Right lobe of liver (tissue), 6 donors: ENCODE measurements around the gene LHFPL4. TPM values are rescaled to one million over a fixed set of nuclear protein-coding genes. Genes with fewer than 3 reads are reported as not detected.

Experiments
- ATAC-seq, 4 donors: fragments of 200-7000 bp; cut with Tn5 transposase; one replicate each; pipeline ENCODE4 v1.9.1; 2020; ENCODE audit warnings: mild to moderate bottlenecking in 4 of 4, moderate library complexity in 4 of 4
- DNase-seq, 3 donors: peaks; one replicate each; pipeline ENCODE4 v3.0.0-alpha.2; 2020
- H3K27ac ChIP-seq, 3 donors: fragments of 200-600 bp; one replicate each; pipeline ENCODE4 v1.8.0; 2022
- H3K27me3 ChIP-seq, 2 donors: fragments of 200-600 bp; one replicate each; pipeline ENCODE4 v1.8.0; 2022
- H3K36me3 ChIP-seq, 4 donors: fragments of 200-600 bp; sonication (generic) in 1 of 4; one replicate each; pipeline versions ENCODE4 v1.5.1 to v1.8.0; 2017 to 2022; ENCODE audit warnings: control low read depth in 1 of 4
- H3K4me1 ChIP-seq, 4 donors: fragments of 200-600 bp; sonication (generic) in 1 of 4; one replicate each; pipeline versions ENCODE4 v1.5.1 to v1.8.0; 2017 to 2022; ENCODE audit warnings: control low read depth in 1 of 4
- H3K4me3 ChIP-seq, 3 donors: fragments of 200-600 bp; one replicate each; pipeline ENCODE4 v1.8.0; 2022
- H3K9me3 ChIP-seq, 4 donors: fragments of 200-600 bp; sonication (generic) in 1 of 4; one replicate each; pipeline versions ENCODE4 v1.5.1 to v1.8.0; 2017 to 2022; ENCODE audit warnings: control low read depth in 1 of 4
- POLR2A ChIP-seq: fragments of 450-650 bp; IDR thresholded peaks from one replicate; pipeline ENCODE4 v1.6.1; 2017; ENCODE audit warnings: antibody characterized with exemption, mild to moderate bottlenecking
- WGBS: methylation state at CpG from one replicate; pipeline ENCODE4 v1.1.6; 2018; ENCODE audit warnings: low coverage, low lambda C conversion rate; ENCODE audit not compliant: insufficient coverage; ENCODE audit errors: missing lambda C conversion rate; 5-methylcytosine and 5-hydroxymethylcytosine counted together
- intact Hi-C, 2 donors: fragments of 100-400 bp; cut with DNase I; formaldehyde crosslinking; loops; one replicate each; pipeline versions ENCODE4 v1.11.2 to v1.14.1; 2022
- total RNA-seq, 6 experiments: library from RNA; depleted of rRNA in 2 of 6; stranded (reverse); fragments of >200 nt in 2 of 6; fragmentation: NEBNext Ultra II Directional in 3 of 6; extraction: Animal tissue kit (Norgen Biotek cat#: 25700) in 3 of 6; gene quantifications; one replicate each; pipeline versions ENCODE4 v1.1.0 to v1.2.4, GENCODE V29; 2016 to 2023
- TF ChIP-seq, protein P1 (sequence below), 4 donors: fragments of 200-600 bp in 3 of 4; fragments of 450-650 bp in 1 of 4; IDR thresholded peaks; one replicate each; pipeline versions ENCODE4 v1.5.1 to v1.8.0; 2016 to 2022; ENCODE audit warnings: antibody characterized with exemption in 4 of 4, mild to moderate bottlenecking in 2 of 4
- donor health status: DM: no; HTN: yes; CAD: no.
- donor health status: DM: no; HTN: no; CAD: no.
- donor health status: DM: no; HTN: no; CAD: no.
- donor health status: DM: no; HTN: yes; CAD: no.
- donor health status: DM: no; HTN: yes; CAD: no.

Gene LHFPL4
- total RNA-seq, 6 experiments from 2014 or later: 0.07 TPM; not detected in 5

DNA sequence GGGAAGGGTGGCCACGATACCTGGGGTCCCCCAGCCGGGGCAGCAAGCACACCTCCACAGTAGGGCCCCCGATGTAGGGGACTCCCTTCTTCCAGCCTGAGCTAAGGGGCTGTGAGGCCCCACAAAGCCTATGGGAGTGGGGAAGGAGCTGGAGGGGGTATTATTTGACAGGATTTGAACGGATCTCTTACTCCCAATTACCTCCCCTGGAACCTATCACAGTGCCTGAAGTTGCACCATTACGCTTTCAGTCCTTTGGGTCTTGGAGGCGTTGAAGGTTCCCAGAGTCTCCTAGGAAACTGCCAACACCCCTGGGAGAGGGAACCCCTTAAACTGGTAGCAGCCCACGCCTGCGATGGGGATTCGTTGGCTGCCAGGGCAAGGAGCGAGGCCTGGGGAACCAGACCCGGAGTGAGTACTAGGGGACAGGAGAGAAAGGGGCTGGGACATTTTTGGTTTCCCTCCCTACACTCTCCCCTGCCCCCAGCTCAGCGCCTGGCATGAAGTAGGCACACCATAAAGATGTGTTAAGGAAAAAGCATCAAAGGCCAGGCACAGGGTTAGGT lies 409 bp upstream of the LHFPL4 start:
- intact Hi-C loops: no loop called here
- Histone ChIP-seq H3K27ac (no peak overlapping the region), H3K9me3 (no peaks in the 10 kb centered on the region), H3K4me3 (no peak overlapping the region), H3K36me3 (no peaks in the 10 kb centered on the region), H3K4me1 (no peaks in the 10 kb centered on the region), H3K27me3 (peaks cover 0 to 3% of the 10 kb centered on the region in 2 donors)
- WGBS: 19% methylated on average over 6 of the region's 12 CpGs
- DNase-seq (no peak), ATAC-seq (no peak)
- no peak for TF ChIP-seq POLR2A
- TF ChIP-seq, protein P1, sequence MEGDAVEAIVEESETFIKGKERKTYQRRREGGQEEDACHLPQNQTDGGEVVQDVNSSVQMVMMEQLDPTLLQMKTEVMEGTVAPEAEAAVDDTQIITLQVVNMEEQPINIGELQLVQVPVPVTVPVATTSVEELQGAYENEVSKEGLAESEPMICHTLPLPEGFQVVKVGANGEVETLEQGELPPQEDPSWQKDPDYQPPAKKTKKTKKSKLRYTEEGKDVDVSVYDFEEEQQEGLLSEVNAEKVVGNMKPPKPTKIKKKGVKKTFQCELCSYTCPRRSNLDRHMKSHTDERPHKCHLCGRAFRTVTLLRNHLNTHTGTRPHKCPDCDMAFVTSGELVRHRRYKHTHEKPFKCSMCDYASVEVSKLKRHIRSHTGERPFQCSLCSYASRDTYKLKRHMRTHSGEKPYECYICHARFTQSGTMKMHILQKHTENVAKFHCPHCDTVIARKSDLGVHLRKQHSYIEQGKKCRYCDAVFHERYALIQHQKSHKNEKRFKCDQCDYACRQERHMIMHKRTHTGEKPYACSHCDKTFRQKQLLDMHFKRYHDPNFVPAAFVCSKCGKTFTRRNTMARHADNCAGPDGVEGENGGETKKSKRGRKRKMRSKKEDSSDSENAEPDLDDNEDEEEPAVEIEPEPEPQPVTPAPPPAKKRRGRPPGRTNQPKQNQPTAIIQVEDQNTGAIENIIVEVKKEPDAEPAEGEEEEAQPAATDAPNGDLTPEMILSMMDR (IDR thresholded peaks at IDR 0.05): no peak

DNA sequence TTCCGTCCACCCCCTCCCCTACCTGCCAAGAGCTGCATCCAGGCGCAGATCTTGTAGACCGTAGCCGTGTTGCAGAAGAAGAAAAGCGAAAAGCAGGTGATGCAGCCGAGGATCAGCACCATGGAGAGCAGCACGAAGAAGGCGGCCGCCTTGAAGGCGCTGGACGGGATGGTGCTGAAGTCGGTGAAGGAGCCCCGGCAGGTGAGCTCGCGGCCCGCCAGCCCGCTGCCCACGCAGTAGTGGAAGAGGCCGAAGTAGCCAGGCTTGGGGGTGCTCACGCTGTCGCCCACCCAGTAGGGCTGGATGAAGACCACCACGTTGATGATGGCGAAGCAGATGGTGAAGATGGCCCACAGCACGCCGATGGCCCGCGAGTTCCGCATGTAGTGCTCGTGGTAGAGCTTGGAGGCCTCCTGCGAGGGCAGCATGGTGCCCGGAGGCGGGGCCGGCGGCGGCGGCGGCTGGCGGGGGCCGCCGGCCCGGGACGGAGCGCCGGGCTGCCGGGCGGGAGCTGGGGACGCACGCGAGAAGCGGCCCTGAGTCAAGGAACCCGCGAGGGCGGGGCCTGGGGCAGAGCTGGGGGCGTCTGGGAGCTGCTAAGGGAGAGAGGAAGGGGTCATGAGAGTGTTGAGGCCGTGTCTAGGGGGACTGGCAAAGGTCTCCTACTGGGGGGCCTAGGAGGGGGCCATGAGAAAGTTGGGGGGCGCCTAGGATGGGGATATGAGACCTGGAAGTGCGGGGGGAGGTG lies 1.2 kb downstream of the LHFPL4 start:
- Histone ChIP-seq H3K36me3 (no peaks in the 10 kb centered on the region), H3K27ac (no peak overlapping the region), H3K4me3 (no peak overlapping the region), H3K4me1 (no peaks in the 10 kb centered on the region), H3K9me3 (no peaks in the 10 kb centered on the region), H3K27me3 (peaks cover 0 to 3% of the 10 kb centered on the region in 2 donors)
- no peak for DNase-seq
- peak in 2 of 4 donors; percentile 17 to 50 for ATAC-seq
- intact Hi-C loops: no loop called here
- TF ChIP-seq POLR2A: no peak
- TF ChIP-seq, protein P1 (IDR thresholded peaks at IDR 0.05): no peak
- WGBS: 10% methylated on average over 37 of the region's 57 CpGs

DNA sequence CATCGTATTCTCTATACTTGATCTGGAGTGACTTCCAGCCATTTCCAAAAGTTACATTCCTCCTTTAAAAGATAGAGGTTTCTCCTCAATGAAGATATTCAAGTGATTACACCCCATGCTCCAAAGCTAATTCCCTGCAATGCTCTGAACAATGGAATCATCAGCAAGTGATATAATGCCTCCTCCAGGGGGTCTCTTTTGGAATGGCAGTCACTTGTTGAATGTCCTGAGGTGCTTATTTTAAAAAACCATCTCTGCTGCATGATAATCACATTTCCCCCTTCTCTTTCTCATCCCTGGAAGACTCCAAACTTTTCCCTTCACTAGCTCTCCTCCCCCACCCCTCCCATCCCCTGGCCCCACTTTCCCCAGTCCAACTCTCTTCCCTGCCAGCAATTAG lies 2.6 kb downstream of the LHFPL4 start:
- no peak for TF ChIP-seq POLR2A
- TF ChIP-seq, protein P1 (IDR thresholded peaks at IDR 0.05): no peak
- H3K9me3 ChIP-seq: no peaks in the 10 kb centered on the region
- no peaks in the 10 kb centered on the region for H3K4me1 ChIP-seq
- no peak overlapping the region for H3K27ac ChIP-seq
- no peak overlapping the region for H3K4me3 ChIP-seq
- intact Hi-C loops: no loop called here
- ATAC-seq: no peak
- no peaks in the 10 kb centered on the region for H3K36me3 ChIP-seq
- H3K27me3 ChIP-seq: peaks cover 0 to 3% of the 10 kb centered on the region in 2 donors
- no peak for DNase-seq
- WGBS: 50% methylated on average over 1 of the region's 1 CpG

DNA sequence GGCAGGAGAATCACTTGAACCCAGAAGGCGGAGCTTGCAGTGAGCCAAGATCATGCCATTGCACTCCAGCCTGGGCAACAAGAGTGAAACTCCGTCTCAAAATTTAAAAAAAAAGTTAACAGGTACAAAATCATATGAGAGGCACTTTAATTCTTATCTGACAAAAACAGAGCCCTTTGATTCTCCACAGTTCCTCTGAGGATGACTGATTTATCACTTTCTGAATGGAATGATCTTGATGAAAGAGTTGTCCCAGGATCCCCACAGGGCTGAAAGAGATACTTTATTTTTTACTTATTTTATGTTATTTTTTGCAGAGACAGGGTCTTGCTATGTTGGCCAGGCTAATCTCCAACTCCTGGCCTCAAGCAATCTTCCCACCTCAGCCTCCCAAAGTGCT lies 4.0 kb downstream of the LHFPL4 start:
- no peaks in the 10 kb centered on the region for H3K4me1 ChIP-seq
- H3K27ac ChIP-seq: no peak overlapping the region
- peaks cover 0 to 3% of the 10 kb centered on the region in 2 donors for H3K27me3 ChIP-seq
- no peak for ATAC-seq
- intact Hi-C loops: no loop called here
- 42% methylated on average over 2 of the region's 2 CpGs for WGBS
- TF ChIP-seq, protein P1 (IDR thresholded peaks at IDR 0.05): no peak
- no peak for TF ChIP-seq POLR2A
- no peak for DNase-seq
- no peaks in the 10 kb centered on the region for H3K36me3 ChIP-seq
- no peaks in the 10 kb centered on the region for H3K9me3 ChIP-seq
- no peak overlapping the region for H3K4me3 ChIP-seq
